GM19455 (cell line): Measurements from ENCODE around the gene EEIG2.
"Not testable (repeated sequence)": the region's sequence is repeated elsewhere in the genome, so short reads cannot be mapped to it uniquely, and the experiment has no call there.

Experiments used
- ATAC-seq: cut with Tn5 transposase; IDR thresholded peaks from one replicate; pipeline ENCODE4 v1.9.1; 2021; ENCODE audit not compliant: unreplicated experiment

The EEIG2 gene

GRCh38 chr1:108547493-108547892, 12.4 kb upstream of the EEIG2 start:
- ATAC-seq = not testable (repeated sequence)

GRCh38 chr1:108551137-108551862, 8.6 kb upstream of the EEIG2 start:
- ATAC-seq = peak; percentile 82

GRCh38 chr1:108553905-108554304, 6.0 kb upstream of the EEIG2 start:
- no peak for ATAC-seq

GRCh38 chr1:108554682-108555427, 5.0 kb upstream of the EEIG2 start:
- ATAC-seq = no peak

GRCh38 chr1:108556066-108556465, 3.8 kb upstream of the EEIG2 start:
- no peak for ATAC-seq

GRCh38 chr1:108556499-108556898, 3.4 kb upstream of the EEIG2 start:
- ATAC-seq = no peak

- peak; percentile 24 for ATAC-seq
Measured at GRCh38 chr1:108557296-108557695, 2.6 kb upstream of the EEIG2 start.

- ATAC-seq = peak; percentile 34
Measured at GRCh38 chr1:108560189-108560873, 431 bp downstream of the EEIG2 start.

GRCh38 chr1:108560874-108561459, 1.1 kb downstream of the EEIG2 start:
- ATAC-seq = peak; percentile 30

- ATAC-seq = peak; percentile 40
Measured at GRCh38 chr1:108561689-108562326, 1.9 kb downstream of the EEIG2 start.

- ATAC-seq = no peak
Measured at GRCh38 chr1:108563808-108564207, 3.9 kb downstream of the EEIG2 start.

GRCh38 chr1:108565081-108565480, 5.2 kb downstream of the EEIG2 start:
- no peak for ATAC-seq

GRCh38 chr1:108565512-108565911, 5.6 kb downstream of the EEIG2 start:
- ATAC-seq = no peak

- no peak for ATAC-seq
Measured at GRCh38 chr1:108568589-108568988, 8.7 kb downstream of the EEIG2 start.

GRCh38 chr1:108569097-108569728, 9.3 kb downstream of the EEIG2 start:
- ATAC-seq = no peak

GRCh38 chr1:108570128-108570527, 10.2 kb downstream of the EEIG2 start:
- ATAC-seq = peak; percentile 98

GRCh38 chr1:108570998-108571401, 11.1 kb downstream of the EEIG2 start:
- no peak for ATAC-seq

- ATAC-seq = no peak
Measured at GRCh38 chr1:108572182-108572581, 12.3 kb downstream of the EEIG2 start.

- ATAC-seq = no peak
Measured at GRCh38 chr1:108573183-108573582, 13.3 kb downstream of the EEIG2 start.

GRCh38 chr1:108574008-108574407, 14.1 kb downstream of the EEIG2 start:
- no peak for ATAC-seq
